Measurements from ENCODE around the gene SLC14A1.

SLC14A1 gene

GRCh38 chr18:45719106-45719505, 4.9 kb upstream of the SLC14A1 start:
- TF ChIP-seq RARB (CRISPR knock-in tag; IDR thresholded peaks at IDR 0.05), result no peak
- TF ChIP-seq BACH2 (CRISPR knock-in tag; IDR thresholded peaks at IDR 0.05; ENCODE audit: borderline replicate concordance), result no peak
- no peak for TF ChIP-seq SNAI2 (CRISPR knock-in tag; IDR thresholded peaks at IDR 0.05)
- no peak for TF ChIP-seq TOX (CRISPR knock-in tag; IDR thresholded peaks at IDR 0.05; ENCODE audit: borderline replicate concordance)
- TF ChIP-seq ZC3H10 (CRISPR knock-in tag; IDR thresholded peaks at IDR 0.05), result no peak
- TF ChIP-seq ARNTL (CRISPR knock-in tag; IDR thresholded peaks at IDR 0.05; ENCODE audit: borderline replicate concordance, low read depth), result no peak
- no peak for TF ChIP-seq ISL1 (CRISPR knock-in tag; IDR thresholded peaks at IDR 0.05)
- TF ChIP-seq CSDC2 (CRISPR knock-in tag; IDR thresholded peaks at IDR 0.05), result no peak
- TF ChIP-seq, protein P1, sequence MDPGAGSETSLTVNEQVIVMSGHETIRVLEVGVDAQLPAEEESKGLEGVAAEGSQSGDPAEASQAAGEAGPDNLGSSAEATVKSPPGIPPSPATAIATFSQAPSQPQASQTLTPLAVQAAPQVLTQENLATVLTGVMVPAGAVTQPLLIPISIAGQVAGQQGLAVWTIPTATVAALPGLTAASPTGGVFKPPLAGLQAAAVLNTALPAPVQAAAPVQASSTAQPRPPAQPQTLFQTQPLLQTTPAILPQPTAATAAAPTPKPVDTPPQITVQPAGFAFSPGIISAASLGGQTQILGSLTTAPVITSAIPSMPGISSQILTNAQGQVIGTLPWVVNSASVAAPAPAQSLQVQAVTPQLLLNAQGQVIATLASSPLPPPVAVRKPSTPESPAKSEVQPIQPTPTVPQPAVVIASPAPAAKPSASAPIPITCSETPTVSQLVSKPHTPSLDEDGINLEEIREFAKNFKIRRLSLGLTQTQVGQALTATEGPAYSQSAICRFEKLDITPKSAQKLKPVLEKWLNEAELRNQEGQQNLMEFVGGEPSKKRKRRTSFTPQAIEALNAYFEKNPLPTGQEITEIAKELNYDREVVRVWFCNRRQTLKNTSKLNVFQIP (CRISPR knock-in tag; IDR thresholded peaks at IDR 0.05; ENCODE audit: borderline replicate concordance, low read depth), result no peak
- TF ChIP-seq PPARA (CRISPR knock-in tag; IDR thresholded peaks at IDR 0.05; ENCODE audit: borderline replicate concordance), result no peak
- TF ChIP-seq TSHZ2 (CRISPR knock-in tag; IDR thresholded peaks at IDR 0.05), result no peak
- no peak for TF ChIP-seq ZFP30 (CRISPR knock-in tag; IDR thresholded peaks at IDR 0.05)
- TF ChIP-seq OSR1 (CRISPR knock-in tag; IDR thresholded peaks at IDR 0.05), result no peak
- no peak for TF ChIP-seq GLIS3 (CRISPR knock-in tag; IDR thresholded peaks at IDR 0.05)
- no peak for ATAC-seq

GRCh38 chr18:45722899-45723298, 1.1 kb upstream of the SLC14A1 start:
- ATAC-seq, result peak; percentile 99
- TF ChIP-seq TOX (CRISPR knock-in tag; IDR thresholded peaks at IDR 0.05; ENCODE audit: borderline replicate concordance) (no peak), ESRRG (CRISPR knock-in tag; IDR thresholded peaks at IDR 0.05) (no peak), ZNF70 (CRISPR knock-in tag; IDR thresholded peaks at IDR 0.05) (no peak), RARB (CRISPR knock-in tag; IDR thresholded peaks at IDR 0.05) (no peak), ZNF565 (CRISPR knock-in tag; conservative IDR thresholded peaks at IDR 0.05; ENCODE audit: low read depth) (no peak), ZNF8 (CRISPR knock-in tag; IDR thresholded peaks at IDR 0.05) (no peak), CSDC2 (CRISPR knock-in tag; IDR thresholded peaks at IDR 0.05) (no peak), TSHZ2 (CRISPR knock-in tag; IDR thresholded peaks at IDR 0.05) (no peak), BACH2 (CRISPR knock-in tag; IDR thresholded peaks at IDR 0.05; ENCODE audit: borderline replicate concordance) (no peak), ISL1 (CRISPR knock-in tag; IDR thresholded peaks at IDR 0.05) (no peak)
- TF ChIP-seq, protein P2, sequence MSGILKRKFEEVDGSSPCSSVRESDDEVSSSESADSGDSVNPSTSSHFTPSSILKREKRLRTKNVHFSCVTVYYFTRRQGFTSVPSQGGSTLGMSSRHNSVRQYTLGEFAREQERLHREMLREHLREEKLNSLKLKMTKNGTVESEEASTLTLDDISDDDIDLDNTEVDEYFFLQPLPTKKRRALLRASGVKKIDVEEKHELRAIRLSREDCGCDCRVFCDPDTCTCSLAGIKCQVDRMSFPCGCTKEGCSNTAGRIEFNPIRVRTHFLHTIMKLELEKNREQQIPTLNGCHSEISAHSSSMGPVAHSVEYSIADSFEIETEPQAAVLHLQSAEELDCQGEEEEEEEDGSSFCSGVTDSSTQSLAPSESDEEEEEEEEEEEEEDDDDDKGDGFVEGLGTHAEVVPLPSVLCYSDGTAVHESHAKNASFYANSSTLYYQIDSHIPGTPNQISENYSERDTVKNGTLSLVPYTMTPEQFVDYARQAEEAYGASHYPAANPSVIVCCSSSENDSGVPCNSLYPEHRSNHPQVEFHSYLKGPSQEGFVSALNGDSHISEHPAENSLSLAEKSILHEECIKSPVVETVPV (CRISPR knock-in tag; IDR thresholded peaks at IDR 0.05), result no peak

DNA sequence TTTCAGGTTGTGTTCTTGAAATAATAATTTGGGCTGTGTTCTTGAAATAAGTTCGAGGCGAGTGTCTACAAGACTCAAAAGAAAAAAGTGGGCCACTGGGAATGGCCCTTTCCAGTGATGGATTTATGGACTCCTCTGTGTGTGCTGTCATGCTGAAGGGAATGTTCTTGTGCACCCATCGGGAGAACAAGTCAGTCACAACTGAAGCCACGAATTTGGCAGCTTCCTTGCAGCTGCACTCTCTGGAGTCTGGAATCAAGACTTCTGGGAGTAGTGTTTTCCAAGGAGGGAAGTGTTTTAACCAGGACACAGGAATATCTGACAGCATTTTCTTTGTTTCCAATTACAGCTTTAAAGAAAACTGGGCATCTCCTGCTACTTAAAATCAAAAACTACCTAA, 620 bp downstream of the SLC14A1 start:
- no peak for ATAC-seq
- TF ChIP-seq ZNF70 (CRISPR knock-in tag; IDR thresholded peaks at IDR 0.05) (no peak), ARNTL (CRISPR knock-in tag; IDR thresholded peaks at IDR 0.05; ENCODE audit: borderline replicate concordance, low read depth) (no peak), ESRRG (CRISPR knock-in tag; IDR thresholded peaks at IDR 0.05) (no peak), ZC3H10 (CRISPR knock-in tag; IDR thresholded peaks at IDR 0.05) (no peak), TSHZ2 (CRISPR knock-in tag; IDR thresholded peaks at IDR 0.05) (no peak)
- TF ChIP-seq, protein P3, sequence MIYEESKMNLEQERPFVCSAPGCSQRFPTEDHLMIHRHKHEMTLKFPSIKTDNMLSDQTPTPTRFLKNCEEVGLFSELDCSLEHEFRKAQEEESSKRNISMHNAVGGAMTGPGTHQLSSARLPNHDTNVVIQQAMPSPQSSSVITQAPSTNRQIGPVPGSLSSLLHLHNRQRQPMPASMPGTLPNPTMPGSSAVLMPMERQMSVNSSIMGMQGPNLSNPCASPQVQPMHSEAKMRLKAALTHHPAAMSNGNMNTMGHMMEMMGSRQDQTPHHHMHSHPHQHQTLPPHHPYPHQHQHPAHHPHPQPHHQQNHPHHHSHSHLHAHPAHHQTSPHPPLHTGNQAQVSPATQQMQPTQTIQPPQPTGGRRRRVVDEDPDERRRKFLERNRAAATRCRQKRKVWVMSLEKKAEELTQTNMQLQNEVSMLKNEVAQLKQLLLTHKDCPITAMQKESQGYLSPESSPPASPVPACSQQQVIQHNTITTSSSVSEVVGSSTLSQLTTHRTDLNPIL (CRISPR knock-in tag; IDR thresholded peaks at IDR 0.05; ENCODE audit: low read depth), result no peak
